Activated B cell treated with CpG ODN at 0.5 μM for 24 hours (primary cell): ENCODE measurements around the gene ADAMTSL3. TPM values are rescaled to one million over a fixed set of nuclear protein-coding genes. Genes with fewer than 3 reads are reported as not detected.

Experiments
- ATAC-seq: fragments of 200-7000 bp; cut with Tn5 transposase; one replicate; pipeline ENCODE4 v1.10.0; 2021; ENCODE audit warnings: low read depth, mild to moderate bottlenecking, moderate library complexity
- CTCF ChIA-PET: fragments of 350-600 bp; sonication (Branson Sonifier 250); formaldehyde crosslinking; loops from one replicate; lab custom pipeline; 2021; ENCODE audit warnings: antibody characterized with exemption; lab: Charles Lee
- POLR2A ChIA-PET: fragments of 350-600 bp; sonication (Branson Sonifier 250); formaldehyde crosslinking; loops from one replicate; lab custom pipeline; 2021; ENCODE audit warnings: antibody characterized with exemption; lab: Charles Lee
- DNase-seq: peaks from one replicate; pipeline ENCODE4 v3.0.0; 2022
- H3K27ac Mint-ChIP-seq: one replicate; pipeline ENCODE4 v1.8.0; 2020; ENCODE audit warnings: mixed read lengths
- H3K27me3 Mint-ChIP-seq: one replicate; pipeline ENCODE4 v1.8.0; 2021; ENCODE audit warnings: mixed read lengths
- H3K36me3 Mint-ChIP-seq: one replicate; pipeline ENCODE4 v1.8.0; 2021; ENCODE audit warnings: low read depth, mixed read lengths
- H3K4me1 Mint-ChIP-seq: one replicate; pipeline ENCODE4 v1.8.0; 2021; ENCODE audit warnings: mixed read lengths
- H3K4me3 Mint-ChIP-seq: one replicate; pipeline ENCODE4 v1.8.0; 2020; ENCODE audit warnings: mild to moderate bottlenecking, mixed read lengths
- H3K9me3 Mint-ChIP-seq: one replicate; pipeline ENCODE4 v1.8.0; 2020; ENCODE audit warnings: mixed read lengths
- intact Hi-C: fragments of 100-400 bp; cut with micrococcal nuclease; formaldehyde crosslinking; loops from one replicate; pipeline ENCODE4 v1.15.1; 2024
- total RNA-seq: library from RNA; stranded (reverse); gene quantifications from 2 replicates; pipeline ENCODE4 v1.2.3, GENCODE V29; 2022
- TF ChIP-seq, protein P1 (sequence below): fragments of 200-600 bp; IDR thresholded peaks from one replicate; pipeline ENCODE4 v1.8.0; 2022; ENCODE audit warnings: antibody characterized with exemption, mild to moderate bottlenecking

ADAMTSL3 gene
- total RNA-seq, 1 donor from 2014 or later: not detected

DNA sequence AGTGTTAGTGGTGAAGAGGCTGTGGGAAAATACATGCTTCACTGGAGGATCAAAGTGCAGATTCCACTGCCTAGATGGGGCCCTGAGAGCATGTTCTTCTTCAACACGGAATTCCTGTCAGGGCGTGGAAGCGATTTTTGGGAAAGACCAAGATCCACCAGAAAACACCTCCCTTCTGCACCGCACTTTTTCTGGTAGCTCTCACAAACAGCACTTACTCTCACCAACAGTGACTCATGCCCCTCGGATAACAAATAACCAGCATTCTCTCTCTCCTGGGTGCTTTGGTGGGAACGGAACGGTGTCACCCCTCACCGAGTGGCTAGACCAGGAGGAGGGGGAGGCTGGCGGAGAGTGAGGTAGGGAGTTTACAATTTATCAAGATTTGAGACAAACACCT, 40.1 kb downstream of the ADAMTSL3 start:
- ChIA-PET CTCF (no interaction called here), POLR2A (no interaction called here)

DNA sequence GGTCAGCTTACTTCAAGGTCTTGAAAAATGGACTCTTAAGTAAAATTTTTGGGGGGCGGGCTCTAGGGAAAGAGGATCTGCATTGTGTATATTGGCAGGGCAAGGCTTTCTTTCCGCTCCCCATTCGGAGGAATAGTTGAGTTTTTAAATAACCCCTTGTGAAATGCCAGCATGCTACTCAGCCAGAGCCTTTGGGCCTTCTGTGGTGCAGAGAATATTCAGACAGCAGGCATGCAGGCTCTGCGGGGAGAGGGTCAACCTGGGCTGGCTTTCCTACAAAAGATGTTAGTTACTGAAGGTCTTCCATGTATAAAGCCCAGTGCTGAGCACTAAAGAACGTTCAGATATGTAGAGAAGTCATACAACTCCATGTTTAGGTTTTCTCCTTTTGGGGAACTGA, 40.6 kb downstream of the ADAMTSL3 start:
- Mint-ChIP-seq H3K9me3 (no peaks in the 10 kb centered on the region), H3K27ac (no peak overlapping the region), H3K36me3 (no peaks in the 10 kb centered on the region), H3K4me1 (no peaks in the 10 kb centered on the region), H3K27me3 (no peaks in the 10 kb centered on the region), H3K4me3 (no peak overlapping the region)
- intact Hi-C loops: no loop called here
- ATAC-seq: no peak
- CTCF ChIA-PET: no interaction called here
- TF ChIP-seq, protein P1, sequence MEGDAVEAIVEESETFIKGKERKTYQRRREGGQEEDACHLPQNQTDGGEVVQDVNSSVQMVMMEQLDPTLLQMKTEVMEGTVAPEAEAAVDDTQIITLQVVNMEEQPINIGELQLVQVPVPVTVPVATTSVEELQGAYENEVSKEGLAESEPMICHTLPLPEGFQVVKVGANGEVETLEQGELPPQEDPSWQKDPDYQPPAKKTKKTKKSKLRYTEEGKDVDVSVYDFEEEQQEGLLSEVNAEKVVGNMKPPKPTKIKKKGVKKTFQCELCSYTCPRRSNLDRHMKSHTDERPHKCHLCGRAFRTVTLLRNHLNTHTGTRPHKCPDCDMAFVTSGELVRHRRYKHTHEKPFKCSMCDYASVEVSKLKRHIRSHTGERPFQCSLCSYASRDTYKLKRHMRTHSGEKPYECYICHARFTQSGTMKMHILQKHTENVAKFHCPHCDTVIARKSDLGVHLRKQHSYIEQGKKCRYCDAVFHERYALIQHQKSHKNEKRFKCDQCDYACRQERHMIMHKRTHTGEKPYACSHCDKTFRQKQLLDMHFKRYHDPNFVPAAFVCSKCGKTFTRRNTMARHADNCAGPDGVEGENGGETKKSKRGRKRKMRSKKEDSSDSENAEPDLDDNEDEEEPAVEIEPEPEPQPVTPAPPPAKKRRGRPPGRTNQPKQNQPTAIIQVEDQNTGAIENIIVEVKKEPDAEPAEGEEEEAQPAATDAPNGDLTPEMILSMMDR: no peak
- POLR2A ChIA-PET: no interaction called here
- DNase-seq: no peak

More for the DNA sequence above, 40.1 kb downstream of the ADAMTSL3 start:
- Mint-ChIP-seq H3K9me3 (no peaks in the 10 kb centered on the region), H3K4me1 (no peaks in the 10 kb centered on the region), H3K4me3 (no peak overlapping the region), H3K36me3 (no peaks in the 10 kb centered on the region), H3K27me3 (no peaks in the 10 kb centered on the region), H3K27ac (no peak overlapping the region)
- intact Hi-C loops: no loop called here
- TF ChIP-seq, protein P1: no peak
- ATAC-seq (no peak), DNase-seq (no peak)

DNA sequence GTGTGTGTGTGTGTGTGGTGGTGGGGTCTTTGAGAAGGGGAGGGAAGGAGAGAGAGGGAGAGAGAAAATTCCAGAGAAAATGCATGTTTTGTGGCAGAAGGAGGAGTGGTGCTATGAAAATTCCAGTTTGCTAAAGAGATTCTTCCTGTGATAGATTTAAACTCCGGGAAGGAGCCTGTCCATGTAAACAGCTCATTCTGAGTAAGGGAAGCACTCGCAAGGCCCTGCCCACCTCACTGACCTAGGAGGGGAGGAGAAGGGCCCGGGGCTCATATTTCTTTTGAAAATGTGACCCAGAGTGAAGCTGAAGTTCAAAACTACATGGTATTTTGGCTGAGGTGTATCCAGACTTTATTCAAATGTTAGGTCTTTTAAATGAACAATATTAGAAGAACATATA, 41.3 kb downstream of the ADAMTSL3 start:
- POLR2A ChIA-PET: no interaction called here
- ATAC-seq (no peak), DNase-seq (no peak)
- Mint-ChIP-seq H3K36me3 (no peaks in the 10 kb centered on the region), H3K9me3 (no peaks in the 10 kb centered on the region), H3K4me1 (no peaks in the 10 kb centered on the region), H3K27me3 (no peaks in the 10 kb centered on the region), H3K4me3 (no peak overlapping the region), H3K27ac (no peak overlapping the region)
- TF ChIP-seq, protein P1: no peak
- intact Hi-C loops: no loop called here
- CTCF ChIA-PET: no interaction called here

GRCh38 chr15:83695901-83696425, 42.0 kb downstream of the ADAMTSL3 start:
- intact Hi-C loops: no loop called here
- H3K4me3 Mint-ChIP-seq: no peak overlapping the region
- ATAC-seq (no peak), DNase-seq (no peak)
- no peaks in the 10 kb centered on the region for H3K36me3 Mint-ChIP-seq
- TF ChIP-seq, protein P1: no peak
- H3K27ac Mint-ChIP-seq: no peak overlapping the region
- H3K4me1 Mint-ChIP-seq: no peaks in the 10 kb centered on the region
- H3K27me3 Mint-ChIP-seq: no peaks in the 10 kb centered on the region
- no peaks in the 10 kb centered on the region for H3K9me3 Mint-ChIP-seq
- POLR2A ChIA-PET: no interaction called here
- CTCF ChIA-PET: no interaction called here

DNA sequence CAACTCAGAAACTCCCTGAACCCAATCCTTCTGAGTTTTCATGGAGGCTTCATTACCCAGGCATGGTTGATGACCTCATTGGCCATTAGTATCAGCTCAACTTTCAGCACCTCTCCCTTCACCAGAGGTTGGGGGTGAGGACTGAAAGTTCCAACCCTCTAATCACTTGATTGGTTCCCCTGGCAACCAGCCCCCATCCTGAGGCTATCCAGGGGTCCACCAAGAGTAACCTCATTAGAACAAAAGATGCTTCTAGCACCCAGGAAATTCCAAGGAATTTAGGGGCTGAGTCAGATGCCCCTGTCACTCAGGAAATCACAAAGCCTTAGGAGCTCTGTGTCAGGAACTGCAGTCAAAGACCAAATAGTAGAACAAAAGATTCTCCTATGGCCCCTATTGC, 43.8 kb downstream of the ADAMTSL3 start:
- Mint-ChIP-seq H3K4me3 (no peak overlapping the region), H3K4me1 (no peaks in the 10 kb centered on the region), H3K27ac (no peak overlapping the region), H3K9me3 (no peaks in the 10 kb centered on the region), H3K36me3 (no peaks in the 10 kb centered on the region), H3K27me3 (no peaks in the 10 kb centered on the region)
- no peak for DNase-seq
- ATAC-seq: no peak
- intact Hi-C loops: no loop called here
- CTCF ChIA-PET: no interaction called here
- TF ChIP-seq, protein P1: no peak
- POLR2A ChIA-PET: no interaction called here
